Umbilical cord (tissue), 2 donors: ENCODE results near the gene VWA5B1. TPM values are rescaled to one million over a fixed set of nuclear protein-coding genes. Genes with fewer than 3 reads are reported as not detected.
A peak's percentile ranks its signal among the peaks of the same experiment; 100 is the strongest.

Source experiments
- DNase-seq: peaks from one replicate; pipeline ENCODE4 v3.0.0-alpha.2; 2015; ENCODE audit warnings: low spot score
- total RNA-seq: library from RNA; depleted of rRNA; stranded (reverse); fragments of >200 nt; gene quantifications from one replicate; pipeline ENCODE4 v1.2.3, GENCODE V29; 2014; ENCODE audit warnings: low replicate concordance; ENCODE audit not compliant: insufficient read depth

The VWA5B1 gene
- total RNA-seq, 1 donor from 2014 or later, result 0.24 TPM

DNA sequence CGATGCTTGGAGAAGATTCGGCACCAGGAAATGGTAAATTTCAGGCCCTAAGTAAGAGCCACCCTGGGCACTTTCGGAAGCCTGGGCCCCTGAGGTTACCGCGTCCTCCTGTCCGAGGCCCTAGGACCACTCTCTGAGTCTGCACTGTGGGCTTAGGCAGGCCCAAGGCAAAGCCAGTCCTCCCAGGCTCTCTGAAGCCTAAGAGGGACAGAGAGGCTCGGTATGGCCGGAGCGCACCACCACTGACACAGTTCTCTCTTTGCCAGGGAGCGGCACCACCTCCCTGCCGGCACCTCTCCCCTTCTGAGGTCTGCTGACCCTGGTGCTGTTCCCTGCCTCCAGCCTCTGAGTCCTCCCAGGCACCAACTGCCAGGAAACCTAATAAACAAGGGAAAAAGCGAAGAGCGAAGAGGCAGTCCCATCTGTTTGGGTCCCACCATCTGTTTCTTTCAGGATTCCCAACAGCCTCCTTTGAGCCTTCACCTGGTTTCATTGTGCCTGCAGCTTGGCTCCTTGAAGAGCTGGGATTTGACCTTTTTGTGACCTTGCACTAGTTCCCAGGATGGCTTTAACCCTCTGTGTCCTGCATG lies 57.7 kb downstream of the VWA5B1 start:
- DNase-seq, result no peak

DNA sequence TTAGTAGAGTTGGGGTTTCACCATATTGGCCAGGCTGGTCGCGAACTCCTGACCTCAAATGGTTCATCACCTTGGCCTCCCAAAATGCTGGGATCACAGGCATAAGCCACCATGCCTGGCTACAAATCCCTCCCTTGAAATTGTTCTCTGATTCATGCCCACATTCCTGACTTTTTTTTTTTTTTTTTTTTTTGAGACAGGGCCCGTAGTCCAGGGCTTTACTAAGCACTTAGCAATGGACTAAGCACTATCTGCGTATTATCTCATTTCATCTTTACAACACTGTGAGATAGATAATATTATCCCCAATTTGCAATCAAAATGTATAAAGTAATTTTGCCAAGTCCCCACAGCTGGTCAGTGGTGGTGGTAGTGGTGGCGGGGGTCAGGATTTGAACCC lies 58.9 kb downstream of the VWA5B1 start:
- no peak for DNase-seq

DNA sequence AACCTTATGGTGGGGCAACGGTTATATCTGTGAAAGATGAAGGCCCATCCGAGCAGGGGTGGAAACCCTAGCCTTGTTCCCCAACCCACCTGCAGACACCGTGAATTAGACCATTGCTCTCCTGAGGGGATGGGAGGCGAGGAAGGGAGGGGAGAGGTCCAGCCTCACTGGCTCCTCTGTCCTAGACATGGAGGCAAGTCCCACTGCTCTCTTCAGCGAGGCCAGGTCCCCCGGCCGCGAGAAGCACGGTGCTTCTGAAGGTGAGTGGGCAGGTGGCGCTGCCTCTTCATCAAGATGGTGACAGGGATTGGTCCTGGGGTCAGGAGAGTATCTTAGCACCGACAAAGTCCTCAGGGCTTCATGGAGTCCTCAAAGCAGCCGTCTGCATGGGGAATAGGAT lies 59.3 kb downstream of the VWA5B1 start:
- no peak for DNase-seq

DNA sequence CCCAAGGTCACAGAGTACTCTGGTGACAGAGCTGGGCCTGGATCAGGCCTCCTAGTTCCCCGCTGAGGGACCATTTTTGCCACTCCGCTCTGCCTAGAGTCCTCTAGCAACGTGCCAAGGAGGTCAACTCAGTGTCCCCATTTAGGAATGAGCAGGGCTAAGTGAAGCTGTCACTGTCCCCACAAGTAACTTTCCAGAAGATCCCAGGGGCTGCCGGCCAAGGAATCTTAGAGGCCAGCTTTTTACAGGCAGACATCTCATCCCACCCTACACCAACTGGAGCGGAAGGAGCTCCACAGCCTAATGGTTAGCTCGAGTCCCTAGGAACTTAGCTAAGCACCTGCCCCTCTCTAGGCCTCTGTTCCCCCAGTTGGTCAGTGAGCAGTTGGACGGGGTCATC lies 59.7 kb downstream of the VWA5B1 start:
- DNase-seq, result no peak

DNA sequence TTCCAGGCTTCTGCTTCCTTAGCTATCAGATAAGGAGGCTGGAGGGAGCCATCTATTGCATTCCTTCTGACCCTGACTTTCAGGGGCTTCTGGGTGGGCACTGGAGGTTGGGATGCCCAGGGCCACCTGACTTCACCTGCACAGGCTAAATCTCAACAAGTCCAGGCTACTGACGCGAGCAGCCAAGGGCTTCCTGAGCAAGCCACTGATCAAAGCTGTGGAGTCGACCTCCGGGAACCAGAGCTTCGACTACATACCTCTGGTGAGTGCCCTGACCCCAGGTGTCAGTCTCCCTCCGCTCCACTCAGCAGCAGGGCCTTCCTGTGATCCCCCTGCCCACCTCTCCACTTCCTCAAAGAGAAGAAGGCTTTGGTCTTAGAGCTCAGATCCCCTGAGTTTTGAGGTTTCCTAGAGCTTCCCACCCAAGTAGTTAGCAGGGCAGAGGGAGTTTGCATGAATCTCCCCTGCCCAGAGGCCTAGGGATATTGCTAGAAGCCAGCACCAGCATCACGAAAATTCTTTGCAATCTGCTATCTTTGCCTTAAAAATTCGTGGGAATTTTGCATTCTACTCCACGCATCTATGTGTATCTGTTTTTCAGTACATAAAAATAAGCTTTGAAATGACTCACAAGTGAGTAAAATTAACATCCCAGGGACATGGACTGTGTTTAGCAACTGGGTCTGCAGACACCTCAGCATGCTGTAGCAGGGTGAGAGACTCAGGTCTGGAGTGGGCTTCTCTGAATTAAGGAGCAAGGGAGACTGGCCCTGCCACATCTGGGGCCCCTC lies 61.4 kb downstream of the VWA5B1 start:
- peak; percentile 69 for DNase-seq

DNA sequence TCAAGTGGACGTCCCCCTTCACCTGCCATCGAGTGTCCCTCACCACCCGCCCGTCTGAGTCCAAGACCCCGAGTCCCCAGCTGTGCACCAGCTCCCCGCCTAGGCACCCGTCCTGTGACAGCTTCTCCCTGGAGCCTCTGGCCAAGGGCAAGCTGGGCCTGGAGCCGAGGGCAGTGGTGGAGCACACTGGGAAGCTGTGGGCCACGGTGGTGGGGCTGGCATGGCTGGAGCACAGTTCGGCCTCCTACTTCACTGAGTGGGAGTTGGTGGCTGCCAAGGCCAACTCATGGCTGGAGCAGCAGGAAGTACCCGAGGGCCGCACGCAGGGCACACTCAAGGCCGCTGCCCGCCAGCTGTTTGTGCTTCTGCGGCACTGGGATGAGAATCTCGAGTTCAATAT lies 63.2 kb downstream of the VWA5B1 start:
- DNase-seq, result no peak

DNA sequence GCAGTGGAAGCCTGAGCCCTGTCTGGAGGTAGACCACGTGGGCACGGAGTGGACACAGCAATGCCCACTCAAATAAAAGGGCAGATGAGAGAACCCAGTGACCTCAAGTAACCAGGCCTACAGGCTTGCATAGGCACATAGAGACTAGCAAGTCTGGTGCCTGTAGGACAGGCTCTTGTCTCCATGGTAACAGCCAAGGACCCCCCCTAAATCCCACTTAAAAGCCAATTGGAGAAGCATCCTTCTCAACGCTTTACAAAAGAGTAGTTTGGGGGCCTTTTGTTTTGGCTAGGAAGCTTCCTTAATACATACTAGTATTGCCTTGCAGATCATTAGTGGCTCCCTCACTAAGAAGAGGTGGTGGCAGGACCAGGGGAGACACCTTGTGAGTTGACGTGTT lies 63.9 kb downstream of the VWA5B1 start:
- DNase-seq, result no peak

DNA sequence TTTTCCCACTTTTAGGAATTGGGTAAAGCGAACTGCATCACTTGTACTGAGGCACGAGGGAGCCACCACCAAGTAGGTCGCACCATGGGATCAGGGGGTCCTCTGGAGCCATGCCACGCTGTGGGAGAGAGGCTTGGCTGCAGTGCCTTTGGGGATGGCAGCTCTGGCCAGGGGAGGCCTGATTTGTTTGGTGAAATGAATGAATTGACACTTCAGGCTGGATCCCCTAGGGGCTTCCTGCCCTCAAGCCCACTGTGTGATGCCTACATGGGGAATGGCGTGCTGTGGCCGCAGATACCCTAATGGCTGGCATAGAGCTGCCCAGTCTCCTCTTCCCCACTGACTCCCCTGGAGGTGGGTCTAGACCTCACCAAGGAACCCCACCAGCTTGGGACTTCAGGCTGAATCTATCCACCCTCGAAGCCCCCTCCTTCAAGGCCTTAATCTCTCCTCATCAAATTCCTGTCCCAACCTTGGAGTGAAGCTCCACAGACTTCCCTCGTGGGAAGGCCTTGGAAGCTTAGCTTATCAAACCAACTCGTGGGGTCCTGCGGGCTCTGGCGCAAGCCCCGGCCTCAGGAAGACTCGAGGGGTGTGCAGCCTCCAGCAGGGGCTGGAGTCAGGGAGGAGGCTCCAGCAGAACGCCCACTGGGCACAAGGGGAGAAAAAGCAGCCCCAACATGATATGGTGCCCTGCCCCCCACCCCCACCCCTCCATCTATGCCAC lies 64.6 kb downstream of the VWA5B1 start:
- no peak for DNase-seq

DNA sequence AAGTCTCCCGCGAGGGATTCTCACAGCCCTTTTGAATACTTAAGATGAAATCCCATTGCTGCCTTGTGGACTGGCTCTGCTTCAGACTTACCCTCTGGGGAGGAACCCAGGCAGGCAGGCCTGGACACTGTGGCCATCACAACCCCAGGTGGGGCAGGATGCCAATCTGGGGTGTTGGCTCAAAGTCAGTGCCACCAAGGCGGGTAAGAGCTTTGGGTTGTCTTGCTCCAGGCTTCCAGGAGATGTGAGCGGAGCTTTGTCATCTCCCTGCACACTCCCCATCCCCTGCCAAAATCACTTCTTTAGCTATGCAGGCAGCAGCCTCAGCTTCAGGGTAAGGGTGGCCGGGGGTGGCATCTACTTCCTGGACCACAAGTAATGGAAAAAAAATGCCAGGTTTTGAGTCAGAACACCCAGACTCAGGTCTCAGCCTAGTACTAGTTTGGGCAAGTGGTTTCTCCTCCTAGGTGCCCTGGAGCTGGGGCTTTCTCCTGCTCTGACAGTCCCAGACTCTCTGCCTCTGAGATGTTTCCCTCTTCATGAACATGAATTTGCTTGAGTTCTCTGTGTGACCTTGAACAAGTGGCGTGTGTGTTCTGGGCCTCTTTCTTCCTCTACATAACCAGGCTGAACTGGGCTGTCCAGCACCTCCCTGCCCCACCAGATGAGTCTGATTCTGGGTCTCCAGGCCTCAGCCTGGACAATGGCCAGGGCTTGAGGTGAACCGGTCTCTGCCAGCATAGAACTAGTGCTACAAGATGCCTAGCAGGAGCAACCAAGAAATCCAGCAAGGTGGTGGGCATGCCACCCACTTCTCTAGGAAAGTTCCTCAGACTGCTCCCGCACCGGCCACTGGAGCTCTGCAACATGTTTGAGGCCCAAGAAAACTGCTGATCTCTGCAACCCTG lies 65.4 kb downstream of the VWA5B1 start:
- DNase-seq, result no peak

DNA sequence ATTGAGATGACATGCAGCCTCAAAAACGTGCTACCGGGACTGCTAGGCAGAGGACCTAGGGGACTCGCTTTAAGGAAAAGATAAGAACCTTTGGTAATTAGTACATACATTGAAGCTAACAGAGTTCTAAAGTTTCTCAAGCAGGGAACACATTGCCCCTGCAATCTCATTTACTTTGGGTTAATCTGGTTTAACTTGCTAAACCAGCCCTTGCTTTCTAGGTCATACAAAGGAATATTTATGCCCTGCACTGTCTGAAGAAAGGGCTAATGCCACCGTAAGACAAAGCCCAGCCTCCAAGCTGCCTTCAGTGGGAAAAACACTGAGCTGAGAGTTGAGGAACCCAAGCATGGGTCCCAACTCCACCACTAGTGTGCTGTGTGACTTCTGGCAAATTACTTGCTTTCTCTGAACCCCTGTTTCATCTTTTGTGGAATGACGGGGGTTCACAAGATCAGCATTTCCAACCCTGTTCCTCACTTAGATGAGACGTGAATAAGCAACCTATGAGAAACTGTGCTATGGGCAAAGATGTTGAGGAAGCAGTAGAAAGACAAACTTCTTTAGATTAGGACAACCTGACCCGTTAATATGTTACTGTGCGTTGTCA lies 66.3 kb downstream of the VWA5B1 start:
- no peak for DNase-seq

DNA sequence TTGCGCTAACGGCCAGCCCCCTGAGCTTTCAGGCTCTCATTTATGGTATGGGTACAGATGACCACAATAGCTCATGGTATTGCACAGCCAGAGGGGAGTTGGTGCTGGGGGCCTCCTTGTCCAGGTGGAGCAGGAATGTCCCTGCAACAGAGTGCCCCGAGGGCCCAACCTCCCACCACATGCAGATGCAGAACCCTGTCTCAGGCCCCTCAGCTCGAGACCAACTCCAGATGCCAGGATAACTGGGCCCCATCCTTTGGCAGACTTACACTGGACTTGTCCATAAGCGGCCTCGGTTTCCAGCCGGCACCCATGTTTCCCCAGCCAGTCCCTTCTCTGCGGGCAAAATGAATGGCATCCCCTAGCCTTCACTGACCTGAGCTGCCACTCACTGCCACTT lies 67.1 kb downstream of the VWA5B1 start:
- DNase-seq, result no peak

DNA sequence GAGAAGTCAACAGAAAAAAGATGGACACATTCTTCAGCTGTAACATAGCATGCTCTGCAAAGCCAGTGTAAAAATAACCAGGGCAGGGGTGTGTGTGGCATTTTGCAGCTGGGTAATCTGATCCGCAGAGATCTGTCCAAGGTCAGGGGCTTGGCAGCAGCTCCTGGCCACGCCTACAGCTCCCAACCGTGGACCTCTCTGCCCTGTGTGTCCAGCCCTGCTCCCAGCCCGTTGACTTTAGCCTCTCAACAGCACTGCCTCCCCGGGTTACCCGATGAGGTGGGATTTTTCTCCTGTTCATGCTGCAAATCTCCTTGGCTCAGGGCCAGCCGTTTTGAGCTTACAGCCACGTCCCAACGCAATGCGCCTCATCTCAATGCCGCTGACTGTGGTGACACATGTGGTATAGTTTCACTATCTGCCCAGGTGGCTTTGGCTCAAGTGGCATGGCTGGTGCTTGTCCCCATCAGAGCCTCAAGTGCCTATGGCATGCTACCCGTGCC lies 68.1 kb downstream of the VWA5B1 start:
- peak; percentile 93 for DNase-seq

DNA sequence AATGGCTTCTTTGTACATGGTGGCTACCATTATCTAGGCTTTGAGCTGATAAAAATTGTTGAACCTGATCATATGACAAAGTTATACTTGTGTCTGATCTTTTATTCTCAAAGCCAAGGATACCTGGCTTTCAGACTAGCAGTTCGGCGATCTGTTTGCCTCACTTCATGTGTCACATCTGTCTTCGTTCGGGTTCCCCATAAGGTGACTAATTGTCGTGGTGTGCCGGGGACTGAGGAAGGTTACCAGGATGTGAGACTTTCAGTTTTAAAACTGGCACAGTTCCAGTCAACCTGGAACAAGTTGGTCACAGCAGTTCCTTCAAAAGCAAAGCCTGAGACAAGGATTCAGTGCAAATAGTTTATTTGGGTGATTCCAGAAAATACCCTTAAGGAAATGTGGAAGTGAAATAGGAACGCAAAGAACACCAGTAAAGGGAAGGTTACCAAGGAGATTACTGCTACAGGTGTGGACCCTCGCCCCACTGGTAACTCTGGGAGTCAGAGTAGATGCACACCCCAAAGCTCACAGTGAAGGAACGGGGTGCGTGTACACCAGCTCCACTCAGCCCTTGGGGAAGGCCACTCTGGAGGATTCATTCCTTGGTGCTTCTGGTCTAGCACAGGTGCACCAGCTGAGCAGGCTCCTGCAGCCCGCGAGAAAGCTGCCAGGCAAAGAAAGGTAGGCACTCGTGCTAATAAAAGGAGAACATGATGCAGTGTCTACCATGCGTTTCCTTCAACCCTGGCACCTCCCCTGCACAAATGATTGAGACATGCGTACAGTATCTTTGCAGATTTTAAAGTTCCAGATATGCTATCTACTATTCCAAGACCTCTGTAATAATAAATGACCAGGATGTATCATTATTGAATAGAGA lies 69.0 kb downstream of the VWA5B1 start:
- DNase-seq, result no peak

DNA sequence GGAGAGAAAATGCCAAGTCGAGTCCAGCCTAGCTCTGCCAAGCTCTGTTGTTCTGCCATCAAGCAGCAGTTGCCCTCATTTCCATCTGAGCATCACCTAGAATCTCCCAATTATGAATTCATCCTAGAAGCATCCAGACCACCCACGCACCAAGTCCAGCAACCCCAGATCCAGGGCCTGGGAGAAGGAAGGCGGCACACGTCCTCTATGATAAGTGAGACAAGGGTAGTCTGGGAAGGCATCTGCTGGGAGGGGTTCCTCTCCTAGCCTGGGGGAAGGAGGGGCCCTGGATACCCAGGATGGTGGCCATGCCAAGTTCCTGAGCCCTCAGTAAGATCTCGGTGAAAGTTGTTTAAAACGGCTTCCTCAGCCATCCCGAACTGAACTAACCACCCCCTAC lies 70.7 kb downstream of the VWA5B1 start:
- DNase-seq, result no peak

DNA sequence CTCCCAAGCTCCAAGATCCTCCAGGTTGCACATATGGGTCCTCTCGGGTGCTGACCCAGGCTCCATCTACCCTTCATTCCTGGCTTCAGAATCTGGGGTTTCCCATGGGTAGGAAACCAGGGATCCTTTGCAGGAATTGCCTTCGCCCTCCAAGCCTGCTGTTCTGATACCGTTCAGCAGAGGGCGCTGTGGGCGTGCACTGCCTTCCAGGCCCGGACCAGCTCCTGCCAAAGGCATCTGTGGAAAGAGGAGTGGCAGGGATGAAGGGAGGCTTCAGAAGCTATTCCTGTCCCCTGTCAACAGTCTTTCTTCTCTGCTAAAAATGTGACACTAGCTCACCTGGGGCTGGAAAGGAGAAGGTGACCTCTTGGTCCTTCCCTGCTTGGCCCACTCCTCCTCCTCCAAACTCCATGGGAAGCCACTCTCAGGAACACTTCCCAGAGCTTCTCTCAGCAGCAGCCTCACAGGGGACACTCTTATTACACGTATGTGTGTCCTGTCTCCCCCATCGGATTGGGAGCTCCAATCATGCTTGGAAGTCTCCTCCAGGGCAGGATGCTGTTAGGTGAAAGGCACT lies 71.2 kb downstream of the VWA5B1 start:
- peak; percentile 46 for DNase-seq

DNA sequence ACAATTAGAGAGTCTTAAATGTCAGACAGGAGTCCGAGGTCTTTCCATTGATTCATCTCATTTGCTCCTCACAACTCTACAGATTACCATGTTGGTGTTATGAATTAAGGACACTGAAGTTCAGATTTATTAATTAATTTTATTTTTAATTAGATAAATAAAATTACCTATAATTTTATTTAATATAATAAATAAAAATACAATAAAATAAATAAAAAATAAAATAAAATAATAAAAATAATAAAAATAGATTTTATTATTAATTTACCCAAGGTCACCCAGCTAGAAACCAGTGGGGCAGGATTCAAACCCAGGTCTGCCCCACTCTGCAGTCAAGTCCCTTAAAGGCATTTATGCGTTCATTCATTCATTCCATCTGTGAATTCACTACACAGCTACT lies 72.2 kb downstream of the VWA5B1 start:
- DNase-seq, result no peak

DNA sequence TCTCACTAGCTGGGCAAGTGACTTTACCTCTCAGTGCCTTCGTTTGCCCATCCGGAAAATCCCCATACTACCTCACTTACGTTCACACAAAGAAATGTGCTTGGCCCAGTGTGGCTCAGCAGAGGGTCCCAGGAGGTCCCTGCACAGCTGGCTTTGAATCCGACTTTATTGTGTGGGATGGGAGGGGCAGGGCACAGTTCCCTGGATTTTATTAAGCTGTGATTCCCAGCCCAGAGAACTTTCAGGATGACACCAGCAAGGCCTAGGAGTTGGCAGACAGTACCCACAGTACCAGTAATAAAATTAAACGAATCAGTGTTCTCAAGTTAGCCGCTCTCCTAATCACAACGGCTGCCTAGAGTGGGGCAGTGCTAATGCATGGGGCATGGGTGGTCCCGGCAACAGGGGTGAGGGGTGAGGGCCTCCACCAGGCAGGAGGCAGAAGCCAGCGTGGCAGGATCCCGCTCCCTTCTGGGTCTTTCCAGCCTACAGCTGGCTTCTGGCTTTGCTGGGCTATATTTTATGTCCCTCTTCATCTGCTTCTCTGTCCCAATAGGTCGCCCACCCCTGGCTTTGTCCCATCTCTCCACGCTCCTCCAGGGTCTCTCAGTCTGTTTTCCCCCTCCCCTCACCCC lies 74.9 kb downstream of the VWA5B1 start:
- no peak for DNase-seq

DNA sequence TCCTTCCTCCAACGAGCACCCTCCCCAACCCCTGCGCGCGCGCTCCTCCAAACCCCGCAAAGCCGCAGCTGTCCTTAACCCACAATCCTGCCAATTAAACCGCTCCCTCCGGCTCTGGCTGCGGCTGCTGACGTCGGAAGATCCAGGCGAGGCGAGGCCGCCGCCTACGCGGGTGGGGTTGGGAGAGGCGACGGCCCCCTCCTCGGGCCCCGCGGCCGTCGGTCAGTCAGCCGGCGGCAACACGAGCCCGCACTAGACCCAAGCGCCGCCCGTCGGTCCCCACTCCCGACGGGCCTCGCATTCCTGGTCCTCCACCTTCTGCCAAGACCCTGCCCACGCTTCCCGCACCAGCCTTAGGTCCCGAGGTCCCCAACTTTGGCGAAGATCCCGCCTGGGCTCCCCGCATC lies 75.4 kb downstream of the VWA5B1 start:
- DNase-seq, result peak; percentile 62

DNA sequence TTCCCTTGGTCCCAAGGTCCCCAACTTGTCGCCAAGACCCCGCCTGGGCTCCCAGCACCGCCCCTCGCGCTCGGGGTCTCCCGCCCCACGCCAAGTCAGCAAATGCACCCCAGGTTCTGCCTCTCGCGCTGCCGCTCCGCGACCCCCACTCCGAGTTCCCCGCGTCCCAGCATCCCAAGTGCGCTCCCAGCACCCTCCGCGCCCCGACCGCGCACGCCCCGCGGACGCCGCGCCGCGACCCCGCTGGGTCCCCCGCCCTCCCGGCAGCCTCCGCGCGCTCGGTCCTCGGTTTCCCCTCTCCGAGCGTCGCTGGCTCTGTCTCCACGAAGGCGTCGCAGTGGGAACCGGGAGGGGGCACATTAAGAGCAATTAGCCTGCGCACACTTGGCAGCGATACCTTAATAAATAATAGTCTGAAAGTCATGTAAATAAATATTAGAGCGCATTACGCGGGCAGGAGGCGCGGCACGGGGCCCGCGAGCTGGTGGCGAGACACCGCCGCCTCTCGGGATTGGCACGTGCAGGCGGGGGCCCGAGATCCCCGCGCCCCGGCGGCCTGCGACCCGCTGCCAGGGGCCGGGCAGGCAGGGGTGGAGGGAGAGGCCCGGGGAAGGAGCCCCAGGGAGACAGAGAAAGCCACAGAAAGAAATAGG lies 75.9 kb downstream of the VWA5B1 start:
- no peak for DNase-seq
